ENCODE results near the gene RNF145. TPM values are rescaled to one million over a fixed set of nuclear protein-coding genes. Genes with fewer than 3 reads are reported as not detected.

The RNF145 gene
- total RNA-seq, 1 experiment from 2014 or later = 13.7 TPM

DNA sequence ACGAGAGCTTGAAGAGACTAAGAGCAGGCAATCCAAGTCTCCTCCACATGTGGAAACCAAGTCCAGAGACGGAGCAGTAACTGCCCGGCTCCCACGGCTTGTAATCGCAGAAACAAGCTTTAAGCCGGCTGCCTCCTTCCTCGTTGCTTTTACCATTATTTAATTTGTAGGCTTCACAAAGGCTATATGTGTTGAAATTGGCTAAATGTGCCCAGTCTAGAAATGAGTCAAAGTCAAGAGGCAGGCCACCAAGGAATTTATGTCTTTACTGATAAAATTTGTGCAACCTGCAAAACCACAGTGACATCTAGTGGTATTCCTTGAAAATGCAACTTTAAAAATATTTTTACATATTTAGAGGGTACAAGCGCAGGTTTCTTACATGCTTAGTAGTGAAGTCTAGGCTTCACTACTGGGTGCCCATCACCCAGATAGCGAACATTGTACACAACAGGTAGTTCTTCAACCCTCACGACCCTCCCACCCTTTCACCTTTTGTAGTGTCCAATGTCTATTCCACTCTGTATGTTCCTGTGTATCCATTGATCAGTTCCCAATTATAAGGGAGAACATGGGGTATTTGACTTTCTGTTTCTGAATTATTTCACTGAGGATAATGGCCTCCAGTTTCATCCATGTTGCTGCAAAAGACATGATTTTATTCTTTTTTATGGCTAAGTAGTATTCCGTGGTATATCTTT is 76.2 kb downstream of the RNF145 start:
- BruUV-seq (replicated peaks) = no TSS peak
- peak; percentile 79 for DNase-seq
- TF ChIP-seq EZH2phosphoT487 (IDR thresholded peaks at IDR 0.05; ENCODE audit: borderline replicate concordance, low read length) = no peak
- TF ChIP-seq, protein P1, sequence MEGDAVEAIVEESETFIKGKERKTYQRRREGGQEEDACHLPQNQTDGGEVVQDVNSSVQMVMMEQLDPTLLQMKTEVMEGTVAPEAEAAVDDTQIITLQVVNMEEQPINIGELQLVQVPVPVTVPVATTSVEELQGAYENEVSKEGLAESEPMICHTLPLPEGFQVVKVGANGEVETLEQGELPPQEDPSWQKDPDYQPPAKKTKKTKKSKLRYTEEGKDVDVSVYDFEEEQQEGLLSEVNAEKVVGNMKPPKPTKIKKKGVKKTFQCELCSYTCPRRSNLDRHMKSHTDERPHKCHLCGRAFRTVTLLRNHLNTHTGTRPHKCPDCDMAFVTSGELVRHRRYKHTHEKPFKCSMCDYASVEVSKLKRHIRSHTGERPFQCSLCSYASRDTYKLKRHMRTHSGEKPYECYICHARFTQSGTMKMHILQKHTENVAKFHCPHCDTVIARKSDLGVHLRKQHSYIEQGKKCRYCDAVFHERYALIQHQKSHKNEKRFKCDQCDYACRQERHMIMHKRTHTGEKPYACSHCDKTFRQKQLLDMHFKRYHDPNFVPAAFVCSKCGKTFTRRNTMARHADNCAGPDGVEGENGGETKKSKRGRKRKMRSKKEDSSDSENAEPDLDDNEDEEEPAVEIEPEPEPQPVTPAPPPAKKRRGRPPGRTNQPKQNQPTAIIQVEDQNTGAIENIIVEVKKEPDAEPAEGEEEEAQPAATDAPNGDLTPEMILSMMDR (conservative IDR thresholded peaks at IDR 0.05; ENCODE audit: low read depth, low read length) = peak; percentile 77
- intact Hi-C loops (cut with micrococcal nuclease) = loop anchor here (1.0 to 10.0 kb wide), 8 partner anchors 26 to 1988 kb away; partner anchors contain the start of gene MED7
- H3K9ac ChIP-seq (ENCODE audit: low read length) = no peak overlapping the region
- peak; percentile 78 for ATAC-seq
- H3K4me1 ChIP-seq (ENCODE audit: insufficient read depth, low read length) = peaks cover 22% of the 10 kb centered on the region
- H3K27ac ChIP-seq (ENCODE audit: low read length) = peak overlapping the region; percentile 45
- H3K4me3 ChIP-seq (ENCODE audit: low read length) = peak overlapping the region; percentile 48
- POLR2A ChIA-PET (ENCODE audit: unreplicated experiment) = no interaction called here
- H3K4me2 ChIP-seq (ENCODE audit: low read length) = peak overlapping the region; percentile 79
- H4K20me1 ChIP-seq (ENCODE audit: low read length) = no peaks in the 10 kb centered on the region
- no peaks in the 10 kb centered on the region for H3K79me2 ChIP-seq (ENCODE audit: low read length)
- CTCF ChIA-PET = interaction anchor here (0.7 to 0.8 kb wide), 2 partner anchors 253 to 959 kb away, joined by 4 to 6 read pairs; no protein-coding TSS in a partner anchor
- no peaks in the 10 kb centered on the region for H3F3A ChIP-seq (ENCODE audit: low read length, unreplicated experiment)
- peak overlapping the region; percentile 43 for H2AFZ ChIP-seq (ENCODE audit: low read length)
- H3K9me2 ChIP-seq (replicated peaks; ENCODE audit: low read length) = no peaks in the 10 kb centered on the region
- H3K27me3 ChIP-seq (ENCODE audit: low read length) = peaks cover 2% of the 10 kb centered on the region; the same call in 1 of the 2 replicates
- H3K9me3 ChIP-seq (ENCODE audit: low read length) = no peaks in the 10 kb centered on the region
- no peaks in the 10 kb centered on the region for H3K36me3 ChIP-seq (ENCODE audit: low read depth, low read length)

DNA sequence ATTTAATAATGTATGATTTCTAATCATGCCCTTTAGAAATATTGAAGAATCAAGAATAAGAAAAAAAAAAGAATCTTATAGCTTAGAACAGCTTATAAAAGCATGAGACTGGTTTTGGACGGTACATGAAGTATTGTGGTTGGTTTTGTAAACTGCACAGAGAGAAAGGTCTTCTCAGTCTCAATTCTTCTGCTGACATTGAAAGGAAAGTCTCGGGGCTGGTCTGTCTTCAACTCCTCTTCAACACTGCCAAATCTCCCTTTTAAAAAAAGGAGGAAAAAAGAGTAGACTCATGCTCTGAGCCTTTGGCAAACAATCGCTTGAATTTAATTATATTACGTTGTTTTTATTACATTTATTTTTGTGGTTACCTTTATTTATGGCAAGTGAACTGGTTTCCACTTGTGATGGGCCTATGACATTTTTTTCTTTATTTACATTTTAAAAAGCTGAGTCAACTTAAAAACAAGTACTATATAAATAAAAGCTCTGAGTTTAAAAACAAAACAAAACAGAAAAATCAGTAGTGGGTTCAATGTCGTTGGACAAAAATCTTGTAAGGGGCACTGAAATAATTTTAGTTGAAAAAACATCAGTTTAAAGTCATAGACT is 76.8 kb downstream of the RNF145 start:
- H3K4me2 ChIP-seq (ENCODE audit: low read length) = peak overlapping the region; percentile 79
- H3F3A ChIP-seq (ENCODE audit: low read length, unreplicated experiment) = no peaks in the 10 kb centered on the region
- H3K4me3 ChIP-seq (ENCODE audit: low read length) = peak overlapping the region; percentile 48
- H3K27ac ChIP-seq (ENCODE audit: low read length) = peak overlapping the region; percentile 45
- ATAC-seq (peak; percentile 46), DNase-seq (peak; percentile 48)
- H3K4me1 ChIP-seq (ENCODE audit: insufficient read depth, low read length) = peaks cover 22% of the 10 kb centered on the region
- no peak overlapping the region for H3K9ac ChIP-seq (ENCODE audit: low read length)
- TF ChIP-seq EZH2 (IDR thresholded peaks at IDR 0.05; ENCODE audit: low read length, unreplicated experiment) = no peak
- TF ChIP-seq, protein P1 (conservative IDR thresholded peaks at IDR 0.05; ENCODE audit: low read depth, low read length) = no peak
- TF ChIP-seq EZH2phosphoT487 (IDR thresholded peaks at IDR 0.05; ENCODE audit: borderline replicate concordance, low read length) = no peak
- H3K9me3 ChIP-seq (ENCODE audit: low read length) = no peaks in the 10 kb centered on the region
- ChIA-PET CTCF (interaction anchor here (0.7 to 0.8 kb wide), 2 partner anchors 252 to 958 kb away, joined by 4 to 6 read pairs; no protein-coding TSS in a partner anchor), POLR2A (ENCODE audit: unreplicated experiment) (no interaction called here)
- H3K27me3 ChIP-seq (ENCODE audit: low read length) = peaks cover 8% of the 10 kb centered on the region; the same call in 1 of the 2 replicates
- intact Hi-C loops (cut with micrococcal nuclease) = loop anchor here (1.0 to 10.0 kb wide), 8 partner anchors 26 to 1988 kb away; partner anchors contain the start of gene MED7
- no peaks in the 10 kb centered on the region for H4K20me1 ChIP-seq (ENCODE audit: low read length)
- no peaks in the 10 kb centered on the region for H3K79me2 ChIP-seq (ENCODE audit: low read length)
- H2AFZ ChIP-seq (ENCODE audit: low read length) = peak overlapping the region; percentile 43; the same call in 1 of the 2 replicates
- no peaks in the 10 kb centered on the region for H3K9me2 ChIP-seq (replicated peaks; ENCODE audit: low read length)
- no peaks in the 10 kb centered on the region for H3K36me3 ChIP-seq (ENCODE audit: low read depth, low read length)
- no TSS peak for BruUV-seq (replicated peaks)

Measured in PC-3 (cell line).